ENCODE measurements around the gene SLC4A1AP. TPM values are rescaled to one million over a fixed set of nuclear protein-coding genes. Genes with fewer than 3 reads are reported as not detected.

The SLC4A1AP gene
- total and polyA plus RNA-seq, 5 experiments from 2014 or later: 25.3 to 28.6 (median 27.6) TPM

GRCh38 chr2:27708257-27708654 lies 44.6 kb downstream of the SLC4A1AP start:
- Mint-ChIP-seq H3K4me1 (peaks cover 0 to 7% (median 2%) of the 10 kb centered on the region in 4 donors), H3K9me3 (no peaks in the 10 kb centered on the region), H3K27me3 (no peaks in the 10 kb centered on the region), H3K4me3 (no peak overlapping the region), H3K27ac (no peak overlapping the region), H3K36me3 (no peaks in the 10 kb centered on the region)
- no peak for ATAC-seq
- no peak for DNase-seq
- POLR2A ChIA-PET: interaction anchor here (0.5 kb wide), 1 partner anchor 106 kb away, joined by 3 read pairs; no protein-coding TSS in a partner anchor

GRCh38 chr2:27708666-27709065 lies 45.0 kb downstream of the SLC4A1AP start:
- DNase-seq (no peak), ATAC-seq (no peak)
- H3K27me3 Mint-ChIP-seq: no peaks in the 10 kb centered on the region
- no peaks in the 10 kb centered on the region for H3K36me3 Mint-ChIP-seq
- peaks cover 0 to 6% (median 2%) of the 10 kb centered on the region in 4 donors for H3K4me1 Mint-ChIP-seq
- H3K4me3 Mint-ChIP-seq: no peak overlapping the region
- H3K27ac Mint-ChIP-seq: no peak overlapping the region
- POLR2A ChIA-PET: interaction anchor here (0.5 kb wide), 1 partner anchor 105 kb away, joined by 3 read pairs; no protein-coding TSS in a partner anchor
- H3K9me3 Mint-ChIP-seq: no peaks in the 10 kb centered on the region

- no peaks in the 10 kb centered on the region for H3K9me3 Mint-ChIP-seq
- peak overlapping the region in 1 of 10 donors; percentile 39 for H3K27ac Mint-ChIP-seq
- no peaks in the 10 kb centered on the region for H3K27me3 Mint-ChIP-seq
- H3K4me1 Mint-ChIP-seq: peaks cover under 1 to 4% (median 2%) of the 10 kb centered on the region in 4 donors
- ATAC-seq (no peak), DNase-seq (no peak)
- no peaks in the 10 kb centered on the region for H3K36me3 Mint-ChIP-seq
- POLR2A ChIA-PET: no interaction called here
- H3K4me3 Mint-ChIP-seq: no peak overlapping the region
Measured at GRCh38 chr2:27709326-27709725, 45.6 kb downstream of the SLC4A1AP start.

GRCh38 chr2:27709960-27710575 lies 46.4 kb downstream of the SLC4A1AP start:
- POLR2A ChIA-PET: no interaction called here
- Mint-ChIP-seq H3K9me3 (no peaks in the 10 kb centered on the region), H3K36me3 (no peaks in the 10 kb centered on the region), H3K27ac (no peak overlapping the region), H3K4me1 (peaks cover 4 to 12% (median 7%) of the 10 kb centered on the region in 4 donors), H3K4me3 (no peak overlapping the region), H3K27me3 (peaks cover 0 to 2% (median 0%) of the 10 kb centered on the region in 5 donors)
- no peak for ATAC-seq
- no peak for DNase-seq

- no peaks in the 10 kb centered on the region for H3K36me3 Mint-ChIP-seq
- POLR2A ChIA-PET: no interaction called here
- H3K9me3 Mint-ChIP-seq: no peaks in the 10 kb centered on the region
- H3K27me3 Mint-ChIP-seq: peaks cover 0 to 2% (median 0%) of the 10 kb centered on the region in 5 donors
- H3K27ac Mint-ChIP-seq: no peak overlapping the region
- no peak overlapping the region for H3K4me3 Mint-ChIP-seq
- ATAC-seq (no peak), DNase-seq (no peak)
- peaks cover 4 to 14% (median 8%) of the 10 kb centered on the region in 4 donors for H3K4me1 Mint-ChIP-seq
Measured at GRCh38 chr2:27710640-27711430, 47.1 kb downstream of the SLC4A1AP start.

GRCh38 chr2:27711804-27712203 lies 48.1 kb downstream of the SLC4A1AP start:
- H3K9me3 Mint-ChIP-seq: no peaks in the 10 kb centered on the region
- POLR2A ChIA-PET: no interaction called here
- peaks cover 0 to 7% (median 2%) of the 10 kb centered on the region in 5 donors for H3K27me3 Mint-ChIP-seq
- no peak overlapping the region for H3K27ac Mint-ChIP-seq
- ATAC-seq (no peak), DNase-seq (no peak)
- peaks cover 9 to 21% (median 14%) of the 10 kb centered on the region in 4 donors for H3K4me1 Mint-ChIP-seq
- H3K4me3 Mint-ChIP-seq: no peak overlapping the region
- H3K36me3 Mint-ChIP-seq: no peaks in the 10 kb centered on the region

GRCh38 chr2:27712522-27712921 lies 48.8 kb downstream of the SLC4A1AP start:
- Mint-ChIP-seq H3K27ac (no peak overlapping the region), H3K4me3 (no peak overlapping the region), H3K4me1 (peaks cover 13 to 25% (median 19%) of the 10 kb centered on the region in 4 donors), H3K27me3 (peaks cover 0 to 11% (median 6%) of the 10 kb centered on the region in 5 donors), H3K36me3 (no peaks in the 10 kb centered on the region), H3K9me3 (no peaks in the 10 kb centered on the region)
- POLR2A ChIA-PET: interaction anchor here (0.6 kb wide), 1 partner anchor 442 kb away, joined by 3 read pairs; no protein-coding TSS in a partner anchor
- ATAC-seq: no peak
- DNase-seq: no peak

- Mint-ChIP-seq H3K4me3 (peak overlapping the region in 1 of 10 donors; percentile 24), H3K27ac (no peak overlapping the region), H3K9me3 (no peaks in the 10 kb centered on the region), H3K4me1 (peaks cover 13 to 25% (median 19%) of the 10 kb centered on the region in 4 donors), H3K27me3 (peaks cover 0 to 12% (median 6%) of the 10 kb centered on the region in 5 donors), H3K36me3 (no peaks in the 10 kb centered on the region)
- POLR2A ChIA-PET: interaction anchor here (0.6 kb wide), 1 partner anchor 443 kb away, joined by 3 read pairs; no protein-coding TSS in a partner anchor
- ATAC-seq (no peak), DNase-seq (no peak)
Measured at GRCh38 chr2:27713201-27713600, 49.5 kb downstream of the SLC4A1AP start.

- Mint-ChIP-seq H3K4me1 (peaks cover 13 to 25% (median 19%) of the 10 kb centered on the region in 4 donors), H3K9me3 (no peaks in the 10 kb centered on the region), H3K4me3 (peak overlapping the region in 6 of 10 donors; percentile 31 to 75 (median 66)), H3K36me3 (no peaks in the 10 kb centered on the region), H3K27ac (peak overlapping the region in 1 of 10 donors; percentile 13), H3K27me3 (peaks cover 0 to 14% (median 6%) of the 10 kb centered on the region in 5 donors)
- POLR2A ChIA-PET: no interaction called here
- ATAC-seq: no peak
- no peak for DNase-seq
Measured at GRCh38 chr2:27714053-27714452, 50.4 kb downstream of the SLC4A1AP start.

GRCh38 chr2:27714851-27715291 lies 51.2 kb downstream of the SLC4A1AP start:
- Mint-ChIP-seq H3K36me3 (no peaks in the 10 kb centered on the region), H3K27me3 (peaks cover 3 to 16% (median 11%) of the 10 kb centered on the region in 5 donors), H3K27ac (peak overlapping the region in 2 of 10 donors; percentile 72 to 84), H3K4me1 (peaks cover 15 to 27% (median 20%) of the 10 kb centered on the region in 4 donors), H3K4me3 (peak overlapping the region; percentile 31 to 75 (median 63)), H3K9me3 (no peaks in the 10 kb centered on the region)
- ATAC-seq (no peak), DNase-seq (no peak)
- POLR2A ChIA-PET: no interaction called here

GRCh38 chr2:27715318-27716210 lies 51.9 kb downstream of the SLC4A1AP start:
- Mint-ChIP-seq H3K4me1 (peaks cover 18 to 27% (median 22%) of the 10 kb centered on the region in 4 donors), H3K9me3 (no peaks in the 10 kb centered on the region), H3K27me3 (peaks cover 7 to 20% (median 18%) of the 10 kb centered on the region in 5 donors), H3K4me3 (peak overlapping the region in 8 of 10 donors; percentile 50 to 75 (median 61)), H3K27ac (no peak overlapping the region), H3K36me3 (no peaks in the 10 kb centered on the region)
- ATAC-seq (peak; percentile 82 to 90), DNase-seq (peak in 5 of 10 donors; percentile 25 to 45 (median 33))
- POLR2A ChIA-PET: interaction anchor here (0.7 to 1.0 kb wide), 2 partner anchors 65 to 67 kb away, joined by 4 read pairs; no protein-coding TSS in a partner anchor
